HCT116 (cell line): Measurements from ENCODE around the gene FOXR1. TPM values are rescaled to one million over a fixed set of nuclear protein-coding genes. Genes with fewer than 3 reads are reported as not detected.

ENCODE experiments used
- ATAC-seq: fragments of 200-7000 bp; cut with Tn5 transposase; 2 replicates; pipeline ENCODE4 v1.9.1; 2020; ENCODE audit warnings: mild to moderate bottlenecking, moderate library complexity
- BruUV-seq: library from RNA; stranded (reverse); fragments of 400-500 nt; replicated peaks from 2 replicates; lab custom pipeline; 2021; lab: Mats Ljungman, UMichigan
- CTCF ChIA-PET: fragments of 300-600 bp; sonication (Branson Sonifier 250); formaldehyde crosslinking; loops from one replicate; lab custom pipeline; 2021; ENCODE audit warnings: antibody characterized with exemption; lab: Charles Lee
- POLR2A ChIA-PET: fragments of 300-600, 350-600 bp; sonication (Branson Sonifier 250); formaldehyde crosslinking; loops from one replicate; lab custom pipeline; 2021; ENCODE audit warnings: antibody characterized with exemption; lab: Charles Lee
- RAD21 ChIA-PET, 2 experiments: fragments of 300-600 bp; sonication (Branson Sonifier 250); formaldehyde crosslinking; loops; one replicate each; lab custom pipeline; 2023; ENCODE audit warnings: low total read pairs in 2 of 2; ENCODE audit not compliant: uncharacterized antibody in 2 of 2, unreplicated experiment in 2 of 2, low non-redundant PET in 1 of 2; lab: Charles Lee
- DNase-seq: peaks from one replicate; pipeline ENCODE4 v3.0.0-alpha.2; 2010; ENCODE audit warnings: low read depth, low spot score
- H2AFZ ChIP-seq: fragments of 200-600 bp; shearing (Covaris generic), sonication (generic); 2 replicates; pipeline ENCODE4 v1.6.1; 2017; ENCODE audit warnings: low read depth, mixed run types, mixed read lengths, antibody characterized with exemption, low read length; ENCODE audit not compliant: poor library complexity, severe bottlenecking
- H3K27ac ChIP-seq: 2 replicates; pipeline ENCODE4 v1.5.1; 2012; ENCODE audit warnings: low read depth, low read length
- H3K27me3 ChIP-seq: fragments of 200-600 bp; sonication (generic); 2 replicates; pipeline ENCODE4 v1.6.1; 2016; ENCODE audit warnings: mixed run types, low read length, mixed read lengths; ENCODE audit not compliant: insufficient read depth
- H3K36me3 ChIP-seq, 2 experiments: fragments of 200-500 bp in 1 of 2; fragments of 200-600 bp in 1 of 2; sonication (Bioruptor generic) in 1 of 2; sonication (generic) in 1 of 2; 2 replicates each; pipeline versions ENCODE4 v1.5.1 to v1.6.1; 2014 to 2016; ENCODE audit warnings: low read length in 2 of 2, inconsistent platforms in 1 of 2, mixed read lengths in 1 of 2, mixed run types in 1 of 2; ENCODE audit not compliant: insufficient read depth in 2 of 2, control insufficient read depth in 1 of 2
- H3K4me1 ChIP-seq, 2 experiments: fragments of 200-600 bp in 1 of 2; sonication (generic) in 1 of 2; 2 replicates each; pipeline versions ENCODE4 v1.5.1 to v1.6.1; 2012 to 2017; ENCODE audit warnings: low read length in 2 of 2, inconsistent platforms in 1 of 2, mild to moderate bottlenecking in 1 of 2, mixed read lengths in 1 of 2, mixed run types in 1 of 2, moderate library complexity in 1 of 2; ENCODE audit not compliant: insufficient read depth in 2 of 2, control insufficient read depth in 1 of 2
- H3K4me2 ChIP-seq: fragments of 200-600 bp; sonication (generic); 2 replicates; pipeline ENCODE4 v1.6.1; 2017; ENCODE audit warnings: mixed run types, low read length, mixed read lengths
- H3K4me3 ChIP-seq, 2 experiments: fragments of 200-600 bp in 1 of 2; sonication (generic) in 1 of 2; replicated peaks in 1 of 2; 2 replicates each; pipeline ENCODE4 v1.5.1; 2011 to 2016; ENCODE audit warnings: low read length in 2 of 2, control low read depth in 1 of 2, low read depth in 1 of 2, mild to moderate bottlenecking in 1 of 2, mixed read lengths in 1 of 2, mixed run types in 1 of 2
- H3K79me2 ChIP-seq: fragments of 200-600 bp; sonication (generic); 2 replicates; pipeline ENCODE4 v1.6.1; 2017; ENCODE audit warnings: mild to moderate bottlenecking, mixed run types, low read length, moderate library complexity, mixed read lengths; ENCODE audit not compliant: insufficient read depth
- H3K9ac ChIP-seq: fragments of 200-600 bp; sonication (generic); 2 replicates; pipeline ENCODE4 v1.6.1; 2016; ENCODE audit warnings: low read length, mixed read lengths
- H3K9me2 ChIP-seq: fragments of 200-600 bp; sonication (generic), shearing (Covaris generic); 2 replicates; pipeline ENCODE4 v1.6.1; 2017; ENCODE audit warnings: mixed run types, mild to moderate bottlenecking, moderate library complexity; ENCODE audit not compliant: insufficient read depth
- H3K9me3 ChIP-seq, 2 experiments: fragments of 200-500 bp in 1 of 2; fragments of 200-600 bp in 1 of 2; sonication (Bioruptor generic) in 1 of 2; sonication (generic) in 1 of 2; 2 replicates each; pipeline ENCODE4 v1.6.1; 2014 to 2017; ENCODE audit warnings: low read length in 2 of 2, mixed read lengths in 2 of 2, inconsistent platforms in 1 of 2, low read depth in 1 of 2, mild to moderate bottlenecking in 1 of 2, mixed run types in 1 of 2, moderate library complexity in 1 of 2; ENCODE audit not compliant: control insufficient read depth in 1 of 2, insufficient read depth in 1 of 2
- H4K20me1 ChIP-seq: fragments of 200-600 bp; sonication (generic), shearing (Covaris generic); 2 replicates; pipeline ENCODE4 v1.6.1; 2017; ENCODE audit warnings: mixed run types, mild to moderate bottlenecking, moderate library complexity; ENCODE audit not compliant: insufficient read depth
- CEBPB ChIP-seq: IDR thresholded peaks from 2 replicates; pipeline ENCODE4 v1.6.1; 2012; ENCODE audit warnings: low read depth
- CTCF ChIP-seq, 3 experiments: fragments of 200-600 bp in 1 of 3; sonication (generic) in 1 of 3; IDR thresholded peaks in 2 of 3; conservative IDR thresholded peaks in 1 of 3; 2 replicates each; pipeline ENCODE4 v1.5.1; 2012 to 2017; ENCODE audit warnings: low read depth in 2 of 3, low read length in 2 of 3, antibody characterized with exemption in 1 of 3, borderline replicate concordance in 1 of 3, control low read depth in 1 of 3, mild to moderate bottlenecking in 1 of 3, mixed read lengths in 1 of 3, mixed run types in 1 of 3, moderate library complexity in 1 of 3; ENCODE audit not compliant: insufficient read depth in 1 of 3
- EZH2 ChIP-seq: fragments of 200-600 bp; sonication (generic); IDR thresholded peaks from 2 replicates; pipeline ENCODE4 v1.6.1; 2017; ENCODE audit warnings: antibody characterized with exemption, mixed run types
- intact Hi-C: fragments of 100-400 bp; cut with micrococcal nuclease; formaldehyde crosslinking; loops from 2 replicates; pipeline ENCODE4 v1.10.0; 2022
- total RNA-seq: library from RNA; stranded (reverse); gene quantifications from one replicate; pipeline ENCODE4 v1.2.1, GENCODE V29; 2021; ENCODE audit not compliant: unreplicated experiment

The FOXR1 gene
- total RNA-seq, 1 experiment from 2014 or later = not detected

GRCh38 chr11:119018074-119018938 lies 46.7 kb downstream of the FOXR1 start, which contains the start of the genes RPS25 and TRAPPC4 (continued):
- TF ChIP-seq CTCF (IDR thresholded peaks at IDR 0.05 in 2 of 3, conservative IDR thresholded peaks at IDR 0.05 in 1 of 3; ENCODE audit: borderline replicate concordance in 1 of 3, insufficient read depth in 1 of 3, low read depth in 2 of 3, low read length in 2 of 3) = no peak

- Histone ChIP-seq H3K4me1 (peaks cover 18 to 40% of the 10 kb centered on the region in 2 experiments), H3K4me3 (peak overlapping the region; percentile 72 to 91), H3K27me3 (no peaks in the 10 kb centered on the region), H3K9me3 (no peaks in the 10 kb centered on the region), H2AFZ (no peak overlapping the region), H3K79me2 (peaks cover 64% of the 10 kb centered on the region), H3K9ac (peak overlapping the region; percentile 99), H4K20me1 (no peaks in the 10 kb centered on the region), H3K9me2 (no peaks in the 10 kb centered on the region), H3K27ac (no peak overlapping the region), H3K36me3 (peaks cover 30 to 54% of the 10 kb centered on the region in 2 experiments), H3K4me2 (peak overlapping the region; percentile 70)
- CTCF ChIA-PET = interaction anchor here (1.1 kb wide), 1 partner anchor 11 kb away, joined by 3 read pairs; no protein-coding TSS in a partner anchor
- POLR2A ChIA-PET = no interaction called here
- RAD21 ChIA-PET = no interaction called here
- no peak for ATAC-seq
- no peak for TF ChIP-seq EZH2
- no peak for TF ChIP-seq CEBPB
- intact Hi-C loops = loop anchor here (2.0 to 5.0 kb wide), 2 partner anchors 83 to 108 kb away; no protein-coding TSS in a partner anchor
- no peak for DNase-seq
- BruUV-seq = no TSS peak
These were observed 48.4 kb downstream of the FOXR1 start for GRCh38 chr11:119019996-119020395.
